H9 (cell line): ENCODE results near the gene ZNF672. TPM values are rescaled to one million over a fixed set of nuclear protein-coding genes. Genes with fewer than 3 reads are reported as not detected.

Experiments used
- DNase-seq: peaks from one replicate; pipeline ENCODE4 v3.0.0-alpha.2; 2017
- H2AFZ ChIP-seq: one replicate; pipeline ENCODE4 v1.6.1; 2013; ENCODE audit warnings: mild to moderate bottlenecking, low read length, control low read depth, moderate library complexity
- H2AK5ac ChIP-seq: 2 replicates; pipeline ENCODE4 v1.6.1; 2013; ENCODE audit warnings: low read length, control low read depth, mixed read lengths; ENCODE audit not compliant: insufficient read length
- H2BK120ac ChIP-seq: one replicate; pipeline ENCODE4 v1.6.1; 2013; ENCODE audit warnings: low read depth, mild to moderate bottlenecking, low read length, control low read depth, inconsistent platforms; ENCODE audit not compliant: poor library complexity, severe bottlenecking
- H2BK12ac ChIP-seq: 2 replicates; pipeline ENCODE4 v1.6.1; 2013; ENCODE audit warnings: low read length, control low read depth, mixed read lengths, low read depth; ENCODE audit not compliant: insufficient read length
- H2BK15ac ChIP-seq: 2 replicates; pipeline ENCODE4 v1.6.1; 2013; ENCODE audit warnings: low read depth, low read length, control low read depth
- H2BK20ac ChIP-seq: one replicate; pipeline ENCODE4 v1.6.1; 2013; ENCODE audit warnings: low read depth, mild to moderate bottlenecking, low read length, control low read depth, inconsistent platforms; ENCODE audit not compliant: poor library complexity, severe bottlenecking
- H2BK5ac ChIP-seq: 2 replicates; pipeline ENCODE4 v1.6.1; 2013; ENCODE audit warnings: low read length, control low read depth, mixed read lengths; ENCODE audit not compliant: insufficient read length
- H3K14ac ChIP-seq: 2 replicates; pipeline ENCODE4 v1.6.1; 2013; ENCODE audit warnings: low read length, control low read depth; ENCODE audit not compliant: insufficient read depth
- H3K18ac ChIP-seq: 2 replicates; pipeline ENCODE4 v1.6.1; 2013; ENCODE audit warnings: low read depth, mild to moderate bottlenecking, mixed read lengths, low read length, control low read depth; ENCODE audit not compliant: insufficient read length
- H3K23ac ChIP-seq: 2 replicates; pipeline ENCODE4 v1.6.1; 2013; ENCODE audit warnings: low read length, control low read depth, mixed read lengths, low read depth; ENCODE audit not compliant: insufficient read length
- H3K23me2 ChIP-seq: 2 replicates; pipeline ENCODE4 v1.6.1; 2013; ENCODE audit warnings: low read depth, mild to moderate bottlenecking, mixed read lengths, low read length, control low read depth; ENCODE audit not compliant: insufficient read length, poor library complexity, severe bottlenecking
- H3K27ac ChIP-seq: 2 replicates; pipeline ENCODE4 v1.5.1; 2013; ENCODE audit warnings: low read length, control low read depth, mixed read lengths, low read depth; ENCODE audit not compliant: insufficient read length
- H3K27me3 ChIP-seq: 2 replicates; pipeline ENCODE4 v1.6.1; 2013; ENCODE audit warnings: low read length, control low read depth, inconsistent platforms; ENCODE audit not compliant: insufficient read depth
- H3K4ac ChIP-seq: 2 replicates; pipeline ENCODE4 v1.6.1; 2013; ENCODE audit warnings: low read depth, mild to moderate bottlenecking, control low read depth, inconsistent platforms, low read length, moderate library complexity
- H3K4me1 ChIP-seq: 2 replicates; pipeline ENCODE4 v1.6.1; 2013; ENCODE audit warnings: low read length, control low read depth, inconsistent platforms; ENCODE audit not compliant: insufficient read depth
- H3K4me2 ChIP-seq: 2 replicates; pipeline ENCODE4 v1.6.1; 2013; ENCODE audit warnings: low read length, control low read depth, mixed read lengths; ENCODE audit not compliant: insufficient read length, insufficient read depth
- H3K56ac ChIP-seq: 2 replicates; pipeline ENCODE4 v1.6.1; 2013; ENCODE audit warnings: low read depth, mild to moderate bottlenecking, mixed read lengths, low read length, control low read depth; ENCODE audit not compliant: insufficient read length
- H3K79me1 ChIP-seq: 2 replicates; pipeline ENCODE4 v1.6.1; 2013; ENCODE audit warnings: low read depth, mild to moderate bottlenecking, moderate library complexity, low read length, control low read depth, inconsistent platforms; ENCODE audit not compliant: insufficient read depth, poor library complexity, severe bottlenecking
- H3K79me2 ChIP-seq: 2 replicates; pipeline ENCODE4 v1.6.1; 2013; ENCODE audit warnings: low read length, control low read depth, inconsistent platforms; ENCODE audit not compliant: insufficient read depth
- H3K9ac ChIP-seq: 2 replicates; pipeline ENCODE4 v1.6.1; 2013; ENCODE audit warnings: low read length, control low read depth, mixed read lengths; ENCODE audit not compliant: insufficient read length; ENCODE audit errors: extremely low read depth
- H3K9me3 ChIP-seq: one replicate; pipeline ENCODE4 v1.6.1; 2013; ENCODE audit warnings: low read depth, low read length, inconsistent platforms; ENCODE audit not compliant: control insufficient read depth
- H3T11ph ChIP-seq: one replicate; pipeline ENCODE4 v1.6.1; 2013; ENCODE audit warnings: mild to moderate bottlenecking, low read length, control low read depth, inconsistent platforms
- H4K20me1 ChIP-seq: one replicate; pipeline ENCODE4 v1.6.1; 2013; ENCODE audit not compliant: control insufficient read depth, insufficient read length, insufficient read depth
- H4K5ac ChIP-seq: 2 replicates; pipeline ENCODE4 v1.6.1; 2013; ENCODE audit warnings: low read depth, mild to moderate bottlenecking, mixed read lengths, low read length, control low read depth; ENCODE audit not compliant: insufficient read length
- H4K8ac ChIP-seq: replicated peaks from 2 replicates; pipeline ENCODE4 v1.6.1; 2013; ENCODE audit warnings: low read length, control low read depth, mixed read lengths, low read depth; ENCODE audit not compliant: insufficient read length
- H4K91ac ChIP-seq: 2 replicates; pipeline ENCODE4 v1.6.1; 2013; ENCODE audit warnings: low read depth, mild to moderate bottlenecking, moderate library complexity, mixed read lengths, low read length, control low read depth; ENCODE audit not compliant: insufficient read length
- H3K27ac Mint-ChIP-seq, 3 experiments: 2 replicates in 2 of 3; 3 replicates in 1 of 3; pipeline ENCODE4 v1.8.0; 2020 to 2021; ENCODE audit warnings: mixed read lengths in 3 of 3, mild to moderate bottlenecking in 1 of 3, moderate library complexity in 1 of 3
- H3K27me3 Mint-ChIP-seq: 2 replicates; pipeline ENCODE4 v1.8.0; 2021; ENCODE audit warnings: low read depth, mild to moderate bottlenecking, moderate library complexity, mixed read lengths
- H3K36me3 Mint-ChIP-seq, 3 experiments: 2 replicates in 2 of 3; 3 replicates in 1 of 3; pipeline ENCODE4 v1.8.0; 2020 to 2021; ENCODE audit warnings: low read depth in 3 of 3, mixed read lengths in 3 of 3; ENCODE audit not compliant: insufficient read depth in 1 of 3
- H3K4me1 Mint-ChIP-seq, 2 experiments: 2 replicates each; pipeline ENCODE4 v1.8.0; 2020; ENCODE audit warnings: mixed read lengths in 2 of 2
- H3K4me3 Mint-ChIP-seq, 2 experiments: 2 replicates in 1 of 2; 3 replicates in 1 of 2; pipeline ENCODE4 v1.8.0; 2020 to 2021; ENCODE audit warnings: mild to moderate bottlenecking in 2 of 2, mixed read lengths in 2 of 2, moderate library complexity in 1 of 2
- H3K9me3 Mint-ChIP-seq, 2 experiments: 2 replicates in 1 of 2; 3 replicates in 1 of 2; pipeline ENCODE4 v1.8.0; 2020; ENCODE audit warnings: mild to moderate bottlenecking in 2 of 2, mixed read lengths in 2 of 2, moderate library complexity in 1 of 2
- CTCF ChIP-seq: fragments of 200-600 bp; sonication (generic); conservative IDR thresholded peaks from 3 replicates; pipeline ENCODE4 v1.8.0; 2021; ENCODE audit warnings: antibody characterized with exemption, mild to moderate bottlenecking
- WGBS: extraction: QIAGEN DNeasy Blood & Tissue Kit; methylation state at CpG from one replicate; pipeline ENCODE4 v1.1.7; 2013; ENCODE audit warnings: missing lambda C conversion rate, low lambda C conversion rate, mixed read lengths; ENCODE audit not compliant: insufficient read length; ENCODE audit errors: extremely low coverage; 5-methylcytosine and 5-hydroxymethylcytosine counted together
- total RNA-seq: library from RNA; stranded (reverse); gene quantifications from 2 replicates; pipeline ENCODE4 v1.2.1, GENCODE V29; 2021

The ZNF672 gene
- total RNA-seq, 1 experiment from 2014 or later = 29.4 TPM

GRCh38 chr1:248840946-248841345 is 2.9 kb downstream of the ZNF672 start:
- H3K4me1 ChIP-seq = no peaks in the 10 kb centered on the region; the same call in 1 of the 2 replicates
- H3K27ac ChIP-seq = no peak overlapping the region
- H3K18ac ChIP-seq = no peak overlapping the region
- H2AK5ac ChIP-seq = no peak overlapping the region
- H3T11ph ChIP-seq = no peak overlapping the region
- no peak overlapping the region for H4K91ac ChIP-seq
- H3K27me3 ChIP-seq = no peaks in the 10 kb centered on the region
- no peak for DNase-seq
- no peak overlapping the region for H3K4ac ChIP-seq
- H2BK5ac ChIP-seq = no peak overlapping the region
- H4K8ac ChIP-seq = no peak overlapping the region
- H3K23ac ChIP-seq = no peak overlapping the region
- H3K9me3 ChIP-seq = no peaks in the 10 kb centered on the region
- no peak overlapping the region for H2AFZ ChIP-seq
- H3K56ac ChIP-seq = no peak overlapping the region
- H3K4me2 ChIP-seq = no peak overlapping the region
- peaks cover 4% of the 10 kb centered on the region for H3K23me2 ChIP-seq
- H3K79me2 ChIP-seq = peaks cover 3% of the 10 kb centered on the region
- H2BK20ac ChIP-seq = no peak overlapping the region
- H2BK15ac ChIP-seq = no peak overlapping the region
- H3K9ac ChIP-seq = no peak overlapping the region
- H3K79me1 ChIP-seq = no peaks in the 10 kb centered on the region
- H3K14ac ChIP-seq = no peak overlapping the region
- peaks cover 2 to 13% of the 10 kb centered on the region in 2 experiments; a peak in 3 of 4 replicates for H3K4me1 Mint-ChIP-seq
- H3K27ac Mint-ChIP-seq = no peak overlapping the region; a peak in 1 of 7 replicates
- no peak for TF ChIP-seq CTCF
- H3K9me3 Mint-ChIP-seq = no peaks in the 10 kb centered on the region
- no peak overlapping the region for H2BK12ac ChIP-seq
- no CpG with 5 or more reads among the region's 4 CpGs for WGBS
- 0 out of 5 replicates have a peak overlapping the region, but pooled peaks of 1 of the 2 experiments have one; percentile 28 for H3K4me3 Mint-ChIP-seq
- H2BK120ac ChIP-seq = no peak overlapping the region
- no peaks in the 10 kb centered on the region for H3K27me3 Mint-ChIP-seq
- peaks cover 8 to 18% (median 8%) of the 10 kb centered on the region in 3 experiments; a peak in 6 of 7 replicates for H3K36me3 Mint-ChIP-seq
- no peak overlapping the region for H4K5ac ChIP-seq
- no peaks in the 10 kb centered on the region for H4K20me1 ChIP-seq
